NCI-H2081 (cell line): ENCODE data around the gene FAIM.
"Not testable (repeated sequence)": the region's sequence is repeated elsewhere in the genome, so short reads cannot be mapped to it uniquely, and the experiment has no call there.

Experiments
- DNase-seq, 2 experiments: peaks; one replicate each; lab custom pipeline; 2025; lab: John Stamatoyannopoulos, UW

The FAIM gene

GRCh38 chr3:138680974-138681373 is 72.4 kb downstream of the FAIM start:
- DNase-seq: not testable (repeated sequence)

- no peak for DNase-seq
These were observed 73.1 kb downstream of the FAIM start for GRCh38 chr3:138681463-138682220.

DNA sequence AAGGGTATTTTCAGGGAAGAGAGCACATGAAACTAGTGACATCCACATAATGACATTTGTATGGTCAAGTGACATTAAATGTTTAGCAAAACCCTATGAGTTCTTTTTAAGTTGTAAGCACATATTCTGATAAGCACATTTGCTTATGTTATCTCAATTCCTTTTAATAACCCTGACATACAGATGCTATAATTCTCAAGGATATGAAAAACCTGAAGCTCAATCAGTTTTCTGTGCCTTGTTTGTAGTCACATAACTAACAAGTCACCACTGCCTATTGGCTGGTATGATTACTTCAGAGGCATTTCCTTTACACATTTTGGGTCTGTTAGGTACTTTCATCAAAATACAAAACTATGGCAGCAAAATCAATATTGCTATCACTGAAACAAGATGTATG is 74.1 kb downstream of the FAIM start:
- no peak for DNase-seq
